Ramos (cell line): ENCODE measurements around the gene WTIP.
"Not testable (repeated sequence)": the region's sequence is repeated elsewhere in the genome, so short reads cannot be mapped to it uniquely, and the experiment has no call there.

Source experiments
- in situ Hi-C: fragments of 300-500 bp; cut with MboI; formaldehyde crosslinking; loops from one replicate; pipeline ENCODE4 v1.14.3; 2022; ENCODE audit warnings: low sequenced_read_pairs; ENCODE audit not compliant: unreplicated experiment

The WTIP gene

DNA sequence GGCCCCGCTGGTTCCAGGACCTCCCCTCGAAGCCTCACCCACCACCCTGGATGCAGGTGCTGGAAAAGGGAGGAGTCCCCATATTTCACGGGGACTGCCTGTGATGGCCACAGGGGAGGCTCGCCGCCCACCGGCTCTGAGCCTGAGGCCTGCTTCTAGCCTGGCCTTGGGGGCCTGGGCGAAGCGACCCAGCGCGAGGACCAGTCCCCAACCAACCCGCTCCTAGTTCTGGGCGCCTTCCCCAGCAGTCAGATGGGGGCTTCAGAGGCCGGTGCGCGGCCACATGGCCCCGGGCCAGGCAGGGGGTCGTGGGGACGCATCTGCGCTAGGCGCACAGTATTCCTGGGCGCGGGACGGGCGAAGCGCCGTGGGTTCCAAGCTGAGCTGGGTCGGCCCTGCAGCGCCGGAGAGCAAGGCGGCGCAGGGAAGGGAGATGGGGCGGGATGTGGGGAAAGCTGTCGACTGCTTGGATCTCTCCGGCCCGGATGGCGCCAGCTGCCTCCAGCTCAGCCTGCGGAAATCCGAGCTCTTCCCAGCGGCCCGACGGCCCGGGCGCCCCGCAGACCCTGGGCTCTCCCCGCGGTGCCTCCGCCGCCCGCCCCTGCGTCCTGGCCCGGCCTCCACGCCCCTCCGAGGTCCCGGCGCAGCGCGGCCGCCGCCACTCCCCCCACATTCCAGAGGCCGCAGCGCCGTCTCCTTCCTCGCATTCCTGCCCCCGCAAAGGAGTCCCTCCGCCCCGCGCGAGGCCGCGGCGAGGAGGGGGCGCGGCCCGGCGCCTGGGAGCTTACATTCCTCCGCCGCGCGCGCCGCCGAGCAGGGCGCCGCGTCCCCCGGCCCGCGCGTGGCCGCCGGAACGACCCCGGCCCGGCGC is at the start of gene WTIP:
TSS of gene WTIP (plus strand) at position 788 of the 871 bp plus-strand sequence. CDS start 217 bp downstream, outside the sequence.
- in situ Hi-C loops = no loop called here

GRCh38 chr19:34432797-34433196 is 48.8 kb upstream of the WTIP start:
- in situ Hi-C loops = no loop called here

GRCh38 chr19:34436716-34437115 is 44.8 kb upstream of the WTIP start:
- in situ Hi-C loops = no loop called here

DNA sequence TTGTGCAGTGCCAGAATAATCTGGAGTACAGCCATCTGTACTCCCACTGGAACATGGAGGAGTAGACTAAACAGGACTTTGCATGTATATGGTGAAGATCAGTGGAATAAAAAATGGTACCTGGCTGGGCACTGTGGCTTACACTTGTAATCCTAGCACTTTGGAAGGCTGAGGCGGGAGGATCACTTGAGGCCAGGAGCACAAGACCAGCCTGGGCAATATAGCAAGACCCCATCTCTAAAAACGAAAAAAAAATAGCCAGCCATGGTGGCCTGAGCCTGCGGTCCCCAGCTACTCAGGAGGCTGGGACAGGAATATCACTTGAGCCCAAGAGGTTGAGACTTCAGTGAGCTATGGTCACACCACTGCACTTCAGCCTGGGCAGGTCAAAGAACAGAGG is 33.4 kb upstream of the WTIP start:
- in situ Hi-C loops = no loop called here

DNA sequence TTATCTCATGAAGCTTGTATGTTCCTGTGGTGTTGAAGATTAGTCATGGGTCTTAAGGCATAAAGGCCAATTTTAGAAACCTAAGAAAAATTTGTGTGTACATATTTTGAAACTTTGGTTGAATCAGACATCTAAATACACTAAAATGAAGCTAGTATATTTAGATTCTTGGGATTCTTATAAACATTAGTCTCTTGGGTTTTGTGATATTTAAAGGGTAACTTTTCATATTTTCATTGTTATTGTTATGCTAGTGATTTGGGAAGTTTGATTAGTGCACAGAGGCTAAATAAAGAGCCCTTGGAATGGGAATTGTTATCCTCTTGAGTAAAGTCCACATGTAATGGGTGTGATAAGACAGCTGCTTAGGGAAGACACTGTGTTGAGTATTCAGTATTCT is 28.8 kb upstream of the WTIP start:
- in situ Hi-C loops = no loop called here

DNA sequence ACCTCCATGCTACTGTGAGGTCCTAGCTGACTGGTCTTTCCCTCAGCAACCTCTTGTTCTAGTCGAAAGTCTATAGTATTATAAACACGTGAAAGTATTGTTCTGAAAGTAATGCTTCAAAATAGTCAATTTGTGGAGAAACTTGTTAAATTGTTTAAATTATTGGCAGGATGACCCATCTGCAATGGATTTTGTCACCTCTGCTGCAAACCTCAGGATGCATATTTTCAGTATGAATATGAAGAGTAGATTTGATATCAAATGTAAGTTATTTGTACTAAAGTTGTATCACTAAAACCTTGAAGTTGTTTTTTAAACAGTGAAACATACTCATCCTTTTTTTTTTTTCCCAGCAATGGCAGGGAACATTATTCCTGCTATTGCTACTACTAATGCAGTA is 27.5 kb upstream of the WTIP start:
- in situ Hi-C loops = no loop called here

GRCh38 chr19:34454685-34455084 is 26.9 kb upstream of the WTIP start:
- in situ Hi-C loops = no loop called here

DNA sequence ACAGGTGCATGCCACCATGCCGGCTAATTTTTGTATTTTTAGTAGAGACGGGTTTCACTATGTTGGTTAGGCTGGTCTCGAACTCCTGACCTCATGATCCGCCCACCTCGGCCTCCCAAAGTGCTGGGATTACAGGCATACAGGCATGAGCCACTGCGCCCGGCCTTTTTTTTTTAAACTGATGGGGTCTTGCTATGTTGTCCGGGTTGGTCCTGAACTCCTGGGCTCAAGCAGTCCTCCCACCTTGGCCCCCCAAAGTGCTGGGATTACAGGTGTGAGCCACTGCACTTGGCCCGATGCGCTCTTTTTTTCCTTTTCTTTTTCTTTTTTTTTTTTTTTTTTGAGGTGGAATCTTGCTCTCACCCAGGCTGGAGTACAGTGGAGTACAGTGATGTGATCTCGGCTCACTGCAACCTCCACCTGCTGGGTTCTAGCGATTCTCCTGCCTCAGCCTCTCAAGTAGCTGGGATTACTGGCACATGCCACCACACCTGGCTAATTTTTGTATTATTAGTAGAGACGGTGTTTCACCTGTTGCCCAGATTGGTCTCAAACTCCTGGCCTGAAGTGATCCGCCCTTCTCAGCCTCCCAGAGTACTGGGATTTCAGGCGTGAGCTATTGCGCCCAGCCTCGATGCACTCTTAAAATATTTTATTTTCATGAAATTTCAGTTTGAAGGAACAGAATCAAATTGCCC is 25.6 kb upstream of the WTIP start:
- in situ Hi-C loops = not testable (repeated sequence)

DNA sequence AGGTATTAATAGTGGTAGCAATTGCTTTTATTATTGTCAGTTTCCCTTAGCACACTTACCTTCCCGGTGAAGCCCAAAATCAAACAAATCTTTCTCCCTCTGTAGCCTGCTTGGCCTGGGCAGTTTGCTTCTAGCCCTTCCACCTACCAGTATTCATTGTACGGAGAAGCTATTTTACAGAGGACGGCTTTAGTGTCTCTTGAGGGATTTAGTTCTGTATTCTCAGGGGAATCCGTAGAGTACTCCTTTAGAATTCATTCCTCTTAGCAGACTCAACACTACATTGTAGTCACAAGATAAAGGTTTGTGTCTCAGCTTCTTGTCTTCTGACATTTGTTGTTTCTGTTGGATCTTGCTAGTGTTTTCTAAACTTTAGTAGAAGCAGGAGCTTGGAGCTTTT is 24.1 kb upstream of the WTIP start:
- in situ Hi-C loops = no loop called here

GRCh38 chr19:34458677-34459076 is 22.9 kb upstream of the WTIP start:
- in situ Hi-C loops = no loop called here

DNA sequence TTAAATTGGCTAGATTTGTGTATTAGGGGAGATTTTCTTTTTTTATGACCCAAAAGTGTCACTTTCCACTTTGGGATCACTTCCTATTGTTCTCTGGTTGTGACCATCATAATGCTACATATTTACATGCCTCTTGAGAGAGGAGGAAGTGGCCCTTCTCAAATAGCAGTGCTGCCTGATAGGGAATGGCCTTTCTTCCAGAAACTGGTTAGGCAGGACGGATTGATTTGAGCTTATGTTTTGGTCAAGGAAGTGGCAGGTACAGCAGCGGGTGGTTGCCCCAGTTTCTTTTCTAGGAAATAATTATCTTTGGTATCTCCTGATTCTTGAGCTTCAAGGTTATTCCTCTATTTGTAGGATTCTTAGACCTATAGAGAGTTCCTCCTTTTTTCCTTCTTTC is 21.9 kb upstream of the WTIP start:
- in situ Hi-C loops = no loop called here

- in situ Hi-C loops = no loop called here
Measured at GRCh38 chr19:34461375-34462100, 20.0 kb upstream of the WTIP start.

DNA sequence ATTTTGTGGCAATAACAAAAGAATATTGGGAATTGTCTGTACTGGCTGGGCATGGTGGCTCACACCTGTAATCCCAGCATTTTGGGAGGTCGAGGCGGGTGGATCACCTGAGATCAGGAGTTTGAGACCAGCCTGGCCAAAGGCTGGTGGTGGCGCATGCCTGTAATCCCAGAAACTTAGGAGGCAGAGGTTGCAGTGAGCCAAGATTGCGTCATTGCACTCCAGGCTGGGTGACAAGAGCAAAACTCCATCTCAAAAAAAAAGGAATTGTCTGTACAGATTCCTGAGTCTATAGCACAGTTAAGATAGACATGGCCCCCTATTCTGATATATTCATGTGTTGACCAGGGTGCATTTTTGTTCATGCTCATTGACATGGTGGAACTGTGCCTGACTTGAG is 16.8 kb upstream of the WTIP start:
- in situ Hi-C loops = not testable (repeated sequence)

- in situ Hi-C loops = no loop called here
Measured at GRCh38 chr19:34468409-34468808, 13.1 kb upstream of the WTIP start.

DNA sequence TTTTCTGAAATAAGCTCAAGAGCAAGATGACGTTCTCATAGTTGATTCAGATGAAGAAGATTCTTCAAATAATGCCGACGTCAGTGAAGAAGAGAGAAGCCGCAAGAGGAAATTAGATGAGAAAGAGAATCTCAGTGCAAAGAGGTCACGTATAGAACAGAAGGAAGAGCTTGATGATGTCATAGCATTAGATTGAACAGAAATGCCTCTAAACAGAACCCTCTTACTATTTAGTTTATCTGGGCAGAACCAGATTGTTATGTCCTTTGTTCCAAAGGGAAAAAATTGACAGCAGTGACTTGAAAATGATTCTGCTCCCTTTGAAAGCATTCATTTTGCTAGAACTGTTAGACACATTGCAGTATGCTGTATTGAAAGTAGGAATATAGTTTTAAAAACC is 12.5 kb upstream of the WTIP start:
- in situ Hi-C loops = not testable (repeated sequence)

- in situ Hi-C loops = no loop called here
Measured at GRCh38 chr19:34471906-34472700, 9.5 kb upstream of the WTIP start.

DNA sequence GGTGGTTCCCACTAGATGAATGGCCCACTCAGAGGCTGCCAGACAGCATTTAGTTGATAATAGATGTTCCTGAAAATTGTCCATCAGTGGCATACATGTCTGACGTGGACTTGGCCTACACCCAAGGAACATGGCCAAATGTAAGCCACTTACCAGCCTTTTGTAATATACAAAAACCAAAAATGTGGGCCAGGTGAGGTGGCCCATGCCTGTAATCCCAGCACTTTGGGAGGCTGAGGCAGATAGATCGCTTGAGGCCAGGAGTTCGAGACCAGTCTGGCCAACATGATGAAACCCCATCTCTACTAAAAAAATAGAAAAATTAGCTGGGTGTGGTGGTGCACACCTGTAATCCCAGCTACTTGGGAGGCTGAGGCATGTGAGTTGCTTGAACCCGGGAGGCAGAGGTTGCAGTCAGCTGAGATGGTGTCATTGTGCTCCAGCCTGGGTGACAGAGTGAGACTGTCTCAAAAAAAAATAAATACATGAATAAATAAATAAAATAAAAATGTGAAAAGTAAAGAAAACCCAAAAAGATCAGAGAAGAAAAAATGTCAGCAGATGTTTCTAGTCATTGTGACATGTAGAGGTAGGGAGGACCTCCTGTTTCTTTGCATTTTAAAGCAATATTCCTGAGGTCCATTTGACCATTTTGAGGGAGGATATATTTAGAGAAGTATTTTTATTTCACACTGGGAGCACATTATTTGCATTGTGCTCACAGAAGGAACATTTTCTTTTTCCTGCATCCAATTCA is 7.1 kb upstream of the WTIP start:
- in situ Hi-C loops = no loop called here

- in situ Hi-C loops = no loop called here
Measured at GRCh38 chr19:34475026-34475974, 6.3 kb upstream of the WTIP start.
